GM19238 (cell line): Measurements from ENCODE around the gene CFAP92.
"Not testable (repeated sequence)": the region's sequence is repeated elsewhere in the genome, so short reads cannot be mapped to it uniquely, and the experiment has no call there.

Source experiments
- DNase-seq: peaks from one replicate; pipeline ENCODE4 v3.0.0; 2011; ENCODE audit warnings: low spot score; ENCODE audit not compliant: insufficient read length

The CFAP92 gene

GRCh38 chr3:128906031-128906803 is 87.7 kb downstream of the CFAP92 start:
- DNase-seq = no peak

GRCh38 chr3:128903501-128903900 is 90.4 kb downstream of the CFAP92 start:
- DNase-seq = no peak

GRCh38 chr3:128902426-128902825 is 91.5 kb downstream of the CFAP92 start:
- no peak for DNase-seq

- no peak for DNase-seq
Observed at GRCh38 chr3:128895843-128896697, 97.8 kb downstream of the CFAP92 start.

- DNase-seq = no peak
Observed at GRCh38 chr3:128889139-128889894, 104.6 kb downstream of the CFAP92 start.

- no peak for DNase-seq
Observed at GRCh38 chr3:128884992-128885391, 108.9 kb downstream of the CFAP92 start.

- DNase-seq = no peak
Observed at GRCh38 chr3:128882719-128883118, 111.2 kb downstream of the CFAP92 start.

- no peak for DNase-seq
Observed at GRCh38 chr3:128881576-128881975, 112.3 kb downstream of the CFAP92 start.

GRCh38 chr3:128880455-128880854 is 113.4 kb downstream of the CFAP92 start:
- not testable (repeated sequence) for DNase-seq

- DNase-seq = no peak
Observed at GRCh38 chr3:128879991-128880390, 113.9 kb downstream of the CFAP92 start.

GRCh38 chr3:128879125-128879969 is 114.5 kb downstream of the CFAP92 start, which contains the start of gene ACAD9:
ACAD9 (plus strand) TSS chr3:128879620; CDS start chr3:128879692, 72 bp downstream.
- peak; percentile 99 for DNase-seq

- peak; percentile 19 for DNase-seq
Observed at GRCh38 chr3:128878556-128879124, 115.2 kb downstream of the CFAP92 start.

- no peak for DNase-seq
Observed at GRCh38 chr3:128878011-128878457, 115.8 kb downstream of the CFAP92 start.

GRCh38 chr3:128875556-128876120 is 118.2 kb downstream of the CFAP92 start:
- no peak for DNase-seq

- DNase-seq = no peak
Observed at GRCh38 chr3:128874481-128875180, 119.2 kb downstream of the CFAP92 start.

GRCh38 chr3:128873244-128874022 is 120.4 kb downstream of the CFAP92 start:
- DNase-seq = no peak

- no peak for DNase-seq
Observed at GRCh38 chr3:128872744-128873143, 121.1 kb downstream of the CFAP92 start.

GRCh38 chr3:128872282-128872681 is 121.6 kb downstream of the CFAP92 start:
- DNase-seq = no peak
